ENCODE measurements around the gene CUTC. TPM values are rescaled to one million over a fixed set of nuclear protein-coding genes. Genes with fewer than 3 reads are reported as not detected.

Gene CUTC
- total RNA-seq, 2 experiments from 2014 or later, result 29.9 to 41.6 TPM

- no TSS peak for BruUV-seq (replicated peaks)
- no peaks in the 10 kb centered on the region for H3K9me2 ChIP-seq (ENCODE audit: insufficient read depth, low read length)
- H3K9me3 ChIP-seq (ENCODE audit: low read length), result no peaks in the 10 kb centered on the region
- H3K4me1 ChIP-seq (ENCODE audit: insufficient read depth, low read length, poor library complexity, severe bottlenecking), result no peaks in the 10 kb centered on the region
- no peak overlapping the region for H3K4me2 ChIP-seq (ENCODE audit: low read length)
- no peak overlapping the region for H3K4me3 ChIP-seq (ENCODE audit: low read depth, low read length, poor library complexity, severe bottlenecking)
- no peaks in the 10 kb centered on the region for H3K79me2 ChIP-seq (ENCODE audit: insufficient read depth, low read depth, low read length)
- no peaks in the 10 kb centered on the region for H3K36me3 ChIP-seq (ENCODE audit: insufficient read depth, low read length)
- POLR2A ChIA-PET, result interaction anchor here (1.1 kb wide), 1 partner anchor 35 kb away, joined by 3 read pairs; no protein-coding TSS in a partner anchor
- no peaks in the 10 kb centered on the region for H4K20me1 ChIP-seq (ENCODE audit: insufficient read depth, low read length)
- CTCF ChIA-PET (ENCODE audit: unreplicated experiment), result interaction anchor here (0.6 kb wide), 1 partner anchor 9 kb away, joined by 3 read pairs; no protein-coding TSS in a partner anchor
- TF ChIP-seq CTCF (conservative IDR thresholded peaks at IDR 0.05; ENCODE audit: low read length) (no peak), EZH2phosphoT487 (IDR thresholded peaks at IDR 0.05; ENCODE audit: borderline replicate concordance, low read depth, low read length) (no peak)
- no peak overlapping the region for H2AFZ ChIP-seq (ENCODE audit: low read length)
- no peak for DNase-seq (ENCODE audit: low spot score)
- no peak overlapping the region for H3K27ac ChIP-seq (ENCODE audit: low read depth, low read length, poor library complexity, severe bottlenecking)
- intact Hi-C loops (cut with micrococcal nuclease; ENCODE audit: unreplicated experiment), result no loop called here
Measured at GRCh38 chr10:99768556-99768955, 36.5 kb downstream of the CUTC start.

- no peak for DNase-seq (ENCODE audit: low spot score)
- H3K4me3 ChIP-seq (ENCODE audit: low read depth, low read length, poor library complexity, severe bottlenecking), result no peak overlapping the region
- TF ChIP-seq EZH2phosphoT487 (IDR thresholded peaks at IDR 0.05; ENCODE audit: borderline replicate concordance, low read depth, low read length) (no peak), CTCF (conservative IDR thresholded peaks at IDR 0.05; ENCODE audit: low read length) (no peak)
- POLR2A ChIA-PET, result interaction anchor here (1.1 kb wide), 1 partner anchor 34 kb away, joined by 3 read pairs; no protein-coding TSS in a partner anchor
- CTCF ChIA-PET (ENCODE audit: unreplicated experiment), result no interaction called here
- H3K4me1 ChIP-seq (ENCODE audit: insufficient read depth, low read length, poor library complexity, severe bottlenecking), result no peaks in the 10 kb centered on the region
- no peaks in the 10 kb centered on the region for H3K79me2 ChIP-seq (ENCODE audit: insufficient read depth, low read depth, low read length)
- no peaks in the 10 kb centered on the region for H3K9me3 ChIP-seq (ENCODE audit: low read length)
- intact Hi-C loops (cut with micrococcal nuclease; ENCODE audit: unreplicated experiment), result no loop called here
- BruUV-seq (replicated peaks), result no TSS peak
- H3K9me2 ChIP-seq (ENCODE audit: insufficient read depth, low read length), result no peaks in the 10 kb centered on the region
- H3K4me2 ChIP-seq (ENCODE audit: low read length), result no peak overlapping the region
- H2AFZ ChIP-seq (ENCODE audit: low read length), result no peak overlapping the region
- H4K20me1 ChIP-seq (ENCODE audit: insufficient read depth, low read length), result no peaks in the 10 kb centered on the region
- no peaks in the 10 kb centered on the region for H3K36me3 ChIP-seq (ENCODE audit: insufficient read depth, low read length)
- no peak overlapping the region for H3K27ac ChIP-seq (ENCODE audit: low read depth, low read length, poor library complexity, severe bottlenecking)
Measured at GRCh38 chr10:99769706-99770105, 37.7 kb downstream of the CUTC start.

GRCh38 chr10:99770408-99771045 is 38.5 kb downstream of the CUTC start:
- no peak overlapping the region for H3K27ac ChIP-seq (ENCODE audit: low read depth, low read length, poor library complexity, severe bottlenecking)
- POLR2A ChIA-PET, result interaction anchor here (0.6 kb wide), 1 partner anchor 180 kb away, joined by 3 read pairs; no protein-coding TSS in a partner anchor
- no TSS peak for BruUV-seq (replicated peaks)

More at GRCh38 chr10:99770408-99771045, 38.5 kb downstream of the CUTC start:
- CTCF ChIA-PET (ENCODE audit: unreplicated experiment), result no interaction called here
- Histone ChIP-seq H3K4me2 (ENCODE audit: low read length) (no peak overlapping the region), H3K9me3 (ENCODE audit: low read length) (no peaks in the 10 kb centered on the region), H3K4me3 (ENCODE audit: low read depth, low read length, poor library complexity, severe bottlenecking) (no peak overlapping the region), H3K36me3 (ENCODE audit: insufficient read depth, low read length) (no peaks in the 10 kb centered on the region), H4K20me1 (ENCODE audit: insufficient read depth, low read length) (no peaks in the 10 kb centered on the region), H2AFZ (ENCODE audit: low read length) (no peak overlapping the region), H3K9me2 (ENCODE audit: insufficient read depth, low read length) (no peaks in the 10 kb centered on the region), H3K79me2 (ENCODE audit: insufficient read depth, low read depth, low read length) (no peaks in the 10 kb centered on the region), H3K4me1 (ENCODE audit: insufficient read depth, low read length, poor library complexity, severe bottlenecking) (no peaks in the 10 kb centered on the region)
- no peak for DNase-seq (ENCODE audit: low spot score)
- no peak for TF ChIP-seq EZH2phosphoT487 (IDR thresholded peaks at IDR 0.05; ENCODE audit: borderline replicate concordance, low read depth, low read length)
- TF ChIP-seq CTCF (conservative IDR thresholded peaks at IDR 0.05; ENCODE audit: low read length), result no peak
- intact Hi-C loops (cut with micrococcal nuclease; ENCODE audit: unreplicated experiment), result no loop called here

Data from OCI-LY7 (cell line).